SU-DHL-6 (cell line): ENCODE results near the gene VWA8.

Experiments used
- H2AFZ ChIP-seq: fragments of 200-600 bp; sonication (generic); 2 replicates; pipeline ENCODE4 v1.6.1; 2014; ENCODE audit warnings: low read depth, mild to moderate bottlenecking, moderate library complexity, mixed read lengths, antibody characterized with exemption, low read length; ENCODE audit not compliant: severe bottlenecking
- H3F3A ChIP-seq: fragments of 200-600 bp; shearing (Covaris generic); 2 replicates; pipeline ENCODE4 v1.6.0; 2016; ENCODE audit warnings: antibody characterized with exemption, mild to moderate bottlenecking; ENCODE audit not compliant: insufficient read depth
- H3K27ac ChIP-seq: fragments of 200-600 bp; sonication (generic); 2 replicates; pipeline ENCODE4 v1.5.1; 2016; ENCODE audit warnings: low read depth, mild to moderate bottlenecking, low read length, moderate library complexity, mixed read lengths
- H3K27me3 ChIP-seq: fragments of 200-600 bp; sonication (generic), shearing (Covaris generic); 2 replicates; pipeline ENCODE4 v1.6.0; 2014; ENCODE audit warnings: mild to moderate bottlenecking, low read length
- H3K36me3 ChIP-seq: fragments of 200-600 bp; sonication (generic); 2 replicates; pipeline ENCODE4 v1.6.1; 2014; ENCODE audit warnings: mild to moderate bottlenecking, low read length, mixed read lengths
- H3K4me2 ChIP-seq: fragments of 300-600, 200-600 bp; shearing (Covaris generic), sonication (generic); 2 replicates; pipeline ENCODE4 v1.6.0; 2014; ENCODE audit warnings: low read length, low read depth, mild to moderate bottlenecking; ENCODE audit not compliant: poor library complexity, severe bottlenecking
- H3K4me3 ChIP-seq: fragments of 200-600 bp; sonication (generic); 2 replicates; pipeline ENCODE4 v1.5.1; 2014; ENCODE audit warnings: antibody characterized with exemption, low read length, mild to moderate bottlenecking, mixed read lengths; ENCODE audit not compliant: insufficient read depth, poor library complexity, severe bottlenecking
- H3K79me2 ChIP-seq: fragments of 200-600 bp; sonication (generic); 2 replicates; pipeline ENCODE4 v1.6.1; 2014; ENCODE audit warnings: mild to moderate bottlenecking, low read length, moderate library complexity; ENCODE audit not compliant: insufficient read depth
- H3K9ac ChIP-seq: fragments of 200-600 bp; sonication (generic); 2 replicates; pipeline ENCODE4 v1.7.0; 2014; ENCODE audit warnings: mild to moderate bottlenecking, low read length
- H3K9me2 ChIP-seq: fragments of 200-600 bp; sonication (generic); replicated peaks from 2 replicates; pipeline ENCODE4 v1.6.1; 2014; ENCODE audit warnings: low read length; ENCODE audit not compliant: insufficient read depth
- H3K9me3 ChIP-seq: fragments of 200-600 bp; sonication (generic); 2 replicates; pipeline ENCODE4 v1.6.1; 2014; ENCODE audit warnings: low read length, mixed read lengths; ENCODE audit not compliant: insufficient read depth
- H4K20me1 ChIP-seq: fragments of 200-600 bp; sonication (generic); 2 replicates; pipeline ENCODE4 v1.6.1; 2014; ENCODE audit warnings: low read depth, mild to moderate bottlenecking, antibody characterized with exemption, low read length, moderate library complexity, mixed read lengths
- CTCF ChIP-seq: fragments of 200-600 bp; sonication (generic); IDR thresholded peaks from one replicate; pipeline ENCODE4 v1.5.1; 2017; ENCODE audit warnings: antibody characterized with exemption, mild to moderate bottlenecking, low read length, moderate library complexity; ENCODE audit not compliant: insufficient read depth, poor library complexity, severe bottlenecking
- EZH2phosphoT487 ChIP-seq: fragments of 200-600 bp; sonication (generic), shearing (Covaris generic); conservative IDR thresholded peaks from 2 replicates; pipeline ENCODE4 v1.6.1; 2018; ENCODE audit warnings: mild to moderate bottlenecking, antibody characterized with exemption, low read length, moderate library complexity, mixed read lengths

The VWA8 gene

GRCh38 chr13:41586216-41586615, 374.7 kb downstream of the VWA8 start:
- no peak overlapping the region for H3K4me3 ChIP-seq
- H3K27me3 ChIP-seq, result no peaks in the 10 kb centered on the region
- no peak overlapping the region for H3K4me2 ChIP-seq
- no peaks in the 10 kb centered on the region for H3K79me2 ChIP-seq
- H3K9me3 ChIP-seq, result no peaks in the 10 kb centered on the region
- peaks cover 8% of the 10 kb centered on the region; the same call in 1 of the 2 replicates for H3F3A ChIP-seq
- H3K27ac ChIP-seq, result no peak overlapping the region
- H4K20me1 ChIP-seq, result no peaks in the 10 kb centered on the region
- no peaks in the 10 kb centered on the region for H3K36me3 ChIP-seq
- no peak overlapping the region for H2AFZ ChIP-seq
- TF ChIP-seq CTCF (no peak), EZH2phosphoT487 (no peak)
- no peak overlapping the region for H3K9ac ChIP-seq
- H3K9me2 ChIP-seq, result no peaks in the 10 kb centered on the region

GRCh38 chr13:41582027-41582463, 378.9 kb downstream of the VWA8 start:
- no peaks in the 10 kb centered on the region for H3F3A ChIP-seq
- H3K4me3 ChIP-seq, result no peak overlapping the region
- no peak overlapping the region for H3K27ac ChIP-seq
- no peaks in the 10 kb centered on the region for H3K36me3 ChIP-seq
- no peaks in the 10 kb centered on the region for H3K27me3 ChIP-seq
- no peaks in the 10 kb centered on the region for H3K79me2 ChIP-seq
- no peak for TF ChIP-seq EZH2phosphoT487
- no peak for TF ChIP-seq CTCF
- no peaks in the 10 kb centered on the region for H3K9me3 ChIP-seq
- no peaks in the 10 kb centered on the region for H3K9me2 ChIP-seq
- H3K9ac ChIP-seq, result no peak overlapping the region
- no peak overlapping the region for H2AFZ ChIP-seq
- no peak overlapping the region for H3K4me2 ChIP-seq
- no peaks in the 10 kb centered on the region for H4K20me1 ChIP-seq

- Histone ChIP-seq H4K20me1 (no peaks in the 10 kb centered on the region), H3K4me2 (no peak overlapping the region), H3K4me3 (no peak overlapping the region), H3K9me2 (no peaks in the 10 kb centered on the region), H3K27me3 (no peaks in the 10 kb centered on the region), H3K9me3 (no peaks in the 10 kb centered on the region), H3K9ac (no peak overlapping the region), H3K79me2 (no peaks in the 10 kb centered on the region), H3K27ac (no peak overlapping the region), H2AFZ (no peak overlapping the region), H3F3A (no peaks in the 10 kb centered on the region), H3K36me3 (no peaks in the 10 kb centered on the region)
- TF ChIP-seq EZH2phosphoT487, result no peak
- no peak for TF ChIP-seq CTCF
These were observed 380.6 kb downstream of the VWA8 start for GRCh38 chr13:41580345-41580744.

GRCh38 chr13:41579881-41580280, 381.0 kb downstream of the VWA8 start:
- TF ChIP-seq EZH2phosphoT487 (no peak), CTCF (no peak)
- no peaks in the 10 kb centered on the region for H3K9me3 ChIP-seq
- H3K27ac ChIP-seq, result no peak overlapping the region

More at GRCh38 chr13:41579881-41580280, 381.0 kb downstream of the VWA8 start:
- no peaks in the 10 kb centered on the region for H3K27me3 ChIP-seq
- no peaks in the 10 kb centered on the region for H3K9me2 ChIP-seq
- H3K79me2 ChIP-seq, result no peaks in the 10 kb centered on the region
- no peak overlapping the region for H3K4me2 ChIP-seq
- no peak overlapping the region for H3K9ac ChIP-seq
- no peaks in the 10 kb centered on the region for H4K20me1 ChIP-seq
- H3K36me3 ChIP-seq, result no peaks in the 10 kb centered on the region
- H2AFZ ChIP-seq, result no peak overlapping the region
- H3F3A ChIP-seq, result no peaks in the 10 kb centered on the region
- no peak overlapping the region for H3K4me3 ChIP-seq
